AG09309 (cell line): ENCODE results near the gene OR1L1.

Source experiments
- DNase-seq: peaks from one replicate; pipeline ENCODE4 v3.0.0-alpha.2; 2010; ENCODE audit warnings: low read depth
- H3K4me3 ChIP-seq: 2 replicates; pipeline ENCODE4 v1.5.1; 2011; ENCODE audit warnings: mild to moderate bottlenecking, low read depth, low read length, moderate library complexity; ENCODE audit not compliant: control insufficient read depth
- TF ChIP-seq, protein P1 (sequence below): IDR thresholded peaks from 2 replicates; pipeline ENCODE4 v1.5.1; 2011; ENCODE audit warnings: mild to moderate bottlenecking, low read depth, low read length, inconsistent platforms; ENCODE audit not compliant: insufficient read depth, control insufficient read depth; ENCODE audit errors: missing control alignments

Gene OR1L1

DNA sequence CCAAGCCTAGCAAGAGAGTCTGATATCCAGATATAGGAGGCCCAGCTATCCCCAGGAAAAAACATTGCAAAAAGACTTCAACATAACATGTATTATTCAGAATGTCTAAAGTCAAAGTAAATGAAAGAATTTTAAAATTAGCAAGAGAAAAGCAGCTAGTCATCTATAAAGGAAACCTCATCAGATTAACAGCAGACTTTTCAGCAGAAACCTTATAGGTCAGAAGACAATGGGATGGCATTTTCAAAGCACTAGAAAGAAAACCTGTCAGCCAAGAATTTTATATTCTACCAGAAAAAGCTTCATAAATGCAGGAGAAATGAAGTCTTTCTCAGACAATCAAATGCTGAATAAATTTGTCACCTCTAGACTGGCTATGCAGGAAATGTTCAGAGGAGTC, 23.3 kb downstream of the OR1L1 start:
- TF ChIP-seq, protein P1, sequence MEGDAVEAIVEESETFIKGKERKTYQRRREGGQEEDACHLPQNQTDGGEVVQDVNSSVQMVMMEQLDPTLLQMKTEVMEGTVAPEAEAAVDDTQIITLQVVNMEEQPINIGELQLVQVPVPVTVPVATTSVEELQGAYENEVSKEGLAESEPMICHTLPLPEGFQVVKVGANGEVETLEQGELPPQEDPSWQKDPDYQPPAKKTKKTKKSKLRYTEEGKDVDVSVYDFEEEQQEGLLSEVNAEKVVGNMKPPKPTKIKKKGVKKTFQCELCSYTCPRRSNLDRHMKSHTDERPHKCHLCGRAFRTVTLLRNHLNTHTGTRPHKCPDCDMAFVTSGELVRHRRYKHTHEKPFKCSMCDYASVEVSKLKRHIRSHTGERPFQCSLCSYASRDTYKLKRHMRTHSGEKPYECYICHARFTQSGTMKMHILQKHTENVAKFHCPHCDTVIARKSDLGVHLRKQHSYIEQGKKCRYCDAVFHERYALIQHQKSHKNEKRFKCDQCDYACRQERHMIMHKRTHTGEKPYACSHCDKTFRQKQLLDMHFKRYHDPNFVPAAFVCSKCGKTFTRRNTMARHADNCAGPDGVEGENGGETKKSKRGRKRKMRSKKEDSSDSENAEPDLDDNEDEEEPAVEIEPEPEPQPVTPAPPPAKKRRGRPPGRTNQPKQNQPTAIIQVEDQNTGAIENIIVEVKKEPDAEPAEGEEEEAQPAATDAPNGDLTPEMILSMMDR: no peak
- no peak overlapping the region for H3K4me3 ChIP-seq
- no peak for DNase-seq

DNA sequence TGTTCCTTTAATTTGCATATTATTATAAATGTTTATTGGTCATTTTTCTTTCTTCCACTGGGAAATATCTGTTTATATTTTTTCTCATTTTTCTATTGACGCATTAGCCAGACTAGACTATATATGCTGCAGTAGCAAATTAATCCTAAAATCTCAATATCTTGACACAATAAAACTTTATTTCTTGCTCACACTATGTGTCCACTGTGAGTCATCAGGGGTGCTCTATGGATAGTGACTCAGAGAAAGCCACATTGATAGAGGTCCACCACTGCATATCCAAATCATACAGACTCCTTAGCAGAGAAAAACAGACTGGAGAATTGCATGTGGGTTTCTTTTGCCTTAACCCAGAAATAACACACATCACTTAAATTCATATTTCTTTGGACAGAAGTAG, 34.2 kb downstream of the OR1L1 start:
- TF ChIP-seq, protein P1: no peak
- DNase-seq: no peak
- H3K4me3 ChIP-seq: no peak overlapping the region
